ENCODE measurements around the gene INHBB.
"Not testable (repeated sequence)": the region's sequence is repeated elsewhere in the genome, so short reads cannot be mapped to it uniquely, and the experiment has no call there.

The INHBB gene

GRCh38 chr2:120383631-120384340 is 37.9 kb downstream of the INHBB start:
- no peak for DNase-seq

DNA sequence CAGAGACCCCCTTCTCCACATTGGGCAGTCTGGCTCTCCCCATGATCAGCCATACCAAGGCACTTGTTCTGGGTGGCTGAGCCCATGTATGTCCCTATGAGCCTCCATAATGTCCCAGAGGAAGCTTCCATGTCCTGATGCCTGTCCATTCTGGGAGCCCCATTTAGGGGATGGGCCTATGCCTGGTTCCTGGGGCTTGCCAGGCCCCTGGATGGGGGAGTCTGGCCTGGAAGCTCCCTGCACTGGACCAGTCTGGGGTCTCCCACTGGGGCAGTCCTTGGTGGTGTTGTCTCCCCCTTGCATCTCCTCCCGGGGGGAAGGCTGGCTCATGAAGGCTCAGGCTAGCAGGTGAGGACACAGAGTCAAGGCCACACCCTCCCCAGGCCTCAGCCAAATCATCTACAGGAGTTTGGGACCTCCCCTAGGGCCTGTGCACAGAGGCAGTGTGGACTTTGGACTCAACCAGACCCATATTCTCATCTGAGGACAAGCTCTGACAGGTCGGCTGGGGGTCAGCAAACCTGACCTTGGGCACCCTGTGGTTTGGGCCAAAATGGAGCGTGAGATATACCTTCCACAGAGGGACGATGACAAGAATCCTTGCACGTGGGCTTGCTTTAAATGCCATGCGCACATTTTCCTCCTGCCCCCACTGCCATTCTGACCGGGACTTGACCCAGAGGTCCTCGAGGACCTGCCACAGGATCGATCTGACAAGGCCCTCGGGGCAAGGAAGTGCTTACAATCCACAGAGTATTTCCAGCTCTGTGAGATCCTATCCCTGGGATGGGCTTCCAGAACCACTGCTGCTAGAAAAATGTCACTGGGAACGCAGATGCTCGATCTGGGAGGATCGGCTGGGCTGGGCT is 38.8 kb downstream of the INHBB start:
- no peak for DNase-seq

- no peak for DNase-seq
These were observed 39.6 kb downstream of the INHBB start for GRCh38 chr2:120385355-120386127.

GRCh38 chr2:120388222-120389035 is 42.5 kb downstream of the INHBB start:
- DNase-seq, result no peak

DNA sequence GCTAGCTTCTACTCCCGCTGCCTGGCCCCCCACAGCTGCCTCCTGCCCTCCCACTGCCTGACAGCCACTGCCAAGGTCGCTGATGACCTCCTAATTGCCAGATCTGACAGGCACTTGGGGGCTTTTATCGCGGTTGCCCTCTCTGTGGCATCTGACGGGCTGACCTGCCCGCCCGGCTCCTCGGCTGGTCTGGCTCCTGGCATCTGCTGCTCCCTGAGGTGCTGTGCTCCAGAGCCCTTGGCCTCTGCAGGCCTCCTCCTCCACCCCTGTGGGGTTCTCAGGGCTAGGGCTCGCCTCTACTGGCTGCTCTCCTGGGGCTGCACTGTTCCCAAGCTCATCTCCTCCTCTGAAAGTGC is 43.1 kb downstream of the INHBB start:
- DNase-seq, result no peak

- no peak for DNase-seq
These were observed 44.6 kb downstream of the INHBB start for GRCh38 chr2:120390381-120391055.

DNA sequence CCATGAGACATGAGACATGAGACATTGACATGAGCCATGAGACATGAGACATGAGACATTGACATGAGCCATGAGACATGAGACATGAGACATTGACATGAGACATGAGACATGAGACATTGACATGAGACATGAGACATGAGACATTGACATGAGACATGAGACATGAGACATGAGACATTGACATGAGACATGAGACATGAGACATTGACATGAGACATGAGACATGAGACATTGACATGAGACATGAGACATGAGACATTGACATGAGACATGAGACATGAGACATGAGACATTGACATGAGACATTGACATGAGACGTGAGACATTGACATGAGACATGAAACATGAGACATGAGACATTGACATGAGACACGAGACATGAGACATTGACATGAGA is 45.4 kb downstream of the INHBB start:
- not testable (repeated sequence) for DNase-seq

DNA sequence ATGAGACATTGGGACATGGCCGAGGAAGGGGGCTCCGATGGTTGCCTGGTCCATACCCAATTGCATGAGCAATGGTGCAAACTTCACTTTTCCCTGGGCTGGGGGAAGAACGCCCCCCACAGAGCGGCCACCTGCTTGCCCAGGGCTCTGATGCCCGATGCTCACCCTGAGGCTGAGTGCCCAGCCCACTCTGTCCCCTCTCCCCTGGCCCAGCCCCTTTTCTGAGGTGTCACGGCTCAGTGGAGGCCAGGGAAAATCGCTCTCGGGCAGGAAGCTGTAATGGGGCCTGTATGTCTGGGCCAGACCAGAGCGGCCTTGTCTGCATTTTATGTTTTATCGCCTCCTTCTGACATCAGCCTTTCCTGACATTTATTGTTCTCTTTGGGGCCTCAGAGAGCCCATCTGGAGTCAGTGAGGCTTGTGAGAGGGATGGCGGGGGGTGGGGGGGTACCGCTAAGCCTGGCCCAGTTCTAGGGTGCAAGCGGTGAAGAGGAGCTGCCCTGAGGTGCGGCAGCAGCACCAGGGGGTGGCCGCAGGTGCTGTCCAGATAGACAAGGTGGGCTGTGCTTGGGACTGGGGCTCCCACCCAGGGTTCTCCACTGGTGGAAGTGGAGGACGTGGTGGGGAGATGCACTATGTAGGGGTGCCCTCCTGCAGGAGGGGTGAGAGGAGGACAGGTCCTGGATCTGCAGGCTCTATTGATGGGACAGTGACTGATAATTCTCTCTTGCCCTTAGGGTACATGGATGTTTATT is 46.2 kb downstream of the INHBB start:
- no peak for DNase-seq

DNA sequence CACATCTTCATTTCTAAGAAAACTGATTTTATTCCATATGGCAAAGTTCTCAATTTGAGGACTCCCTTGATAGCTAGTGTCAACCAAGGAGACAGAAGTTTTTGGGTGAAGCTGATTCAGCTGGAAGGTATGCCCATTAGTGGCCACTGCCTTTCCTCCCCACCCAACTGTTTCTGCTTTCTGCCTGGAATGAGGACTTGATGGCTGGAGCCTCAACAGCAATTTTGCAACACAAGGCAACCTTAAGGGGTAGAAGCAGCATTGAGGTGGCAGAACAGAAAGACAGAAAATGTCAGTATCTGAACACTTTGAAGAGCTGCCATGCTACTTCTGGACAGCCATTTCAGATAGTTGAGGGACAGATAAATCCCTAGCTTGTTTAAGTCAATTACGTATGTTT is 47.0 kb downstream of the INHBB start:
- no peak for DNase-seq

DNA sequence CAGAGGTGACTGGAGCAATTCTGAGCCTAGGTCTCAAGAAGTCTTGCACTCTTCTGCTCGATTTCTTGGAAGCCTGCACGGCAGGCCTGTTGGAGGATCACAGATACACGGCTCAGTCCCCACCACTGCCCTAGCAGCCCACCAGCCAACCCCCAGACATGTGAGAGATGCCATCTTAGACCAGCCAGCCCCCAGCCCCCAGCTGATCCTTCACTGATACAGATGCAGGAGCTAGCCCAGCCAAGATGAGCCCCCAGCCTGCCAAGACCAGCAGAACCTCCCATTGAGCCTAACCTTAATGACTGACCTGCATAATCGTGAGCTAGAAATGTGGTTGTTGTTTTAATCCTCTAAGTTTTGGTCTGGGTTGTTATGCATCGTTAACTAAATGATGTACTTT is 47.5 kb downstream of the INHBB start:
- no peak for DNase-seq

DNA sequence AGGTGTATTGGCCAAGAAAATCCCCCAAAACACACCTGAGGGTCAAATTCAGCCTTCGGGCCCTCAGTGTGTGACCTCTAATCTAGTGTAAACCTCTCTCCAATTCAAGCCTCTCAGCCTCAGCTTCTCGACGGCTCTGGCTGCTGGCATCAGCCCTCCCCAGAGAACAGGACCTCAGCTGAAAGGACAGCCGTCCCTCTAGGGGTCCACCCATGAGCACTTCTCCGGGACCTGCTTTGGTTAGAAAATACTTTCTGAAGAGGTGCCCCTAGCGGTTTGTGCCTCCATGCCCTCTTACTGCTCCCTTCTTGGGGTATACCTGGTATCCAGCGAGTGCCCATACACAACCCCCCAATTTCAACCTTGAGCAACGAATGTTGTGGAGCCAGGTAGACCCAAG is 48.8 kb downstream of the INHBB start:
- no peak for DNase-seq

- no peak for DNase-seq
These were observed 49.5 kb downstream of the INHBB start for GRCh38 chr2:120395221-120396012.

DNA sequence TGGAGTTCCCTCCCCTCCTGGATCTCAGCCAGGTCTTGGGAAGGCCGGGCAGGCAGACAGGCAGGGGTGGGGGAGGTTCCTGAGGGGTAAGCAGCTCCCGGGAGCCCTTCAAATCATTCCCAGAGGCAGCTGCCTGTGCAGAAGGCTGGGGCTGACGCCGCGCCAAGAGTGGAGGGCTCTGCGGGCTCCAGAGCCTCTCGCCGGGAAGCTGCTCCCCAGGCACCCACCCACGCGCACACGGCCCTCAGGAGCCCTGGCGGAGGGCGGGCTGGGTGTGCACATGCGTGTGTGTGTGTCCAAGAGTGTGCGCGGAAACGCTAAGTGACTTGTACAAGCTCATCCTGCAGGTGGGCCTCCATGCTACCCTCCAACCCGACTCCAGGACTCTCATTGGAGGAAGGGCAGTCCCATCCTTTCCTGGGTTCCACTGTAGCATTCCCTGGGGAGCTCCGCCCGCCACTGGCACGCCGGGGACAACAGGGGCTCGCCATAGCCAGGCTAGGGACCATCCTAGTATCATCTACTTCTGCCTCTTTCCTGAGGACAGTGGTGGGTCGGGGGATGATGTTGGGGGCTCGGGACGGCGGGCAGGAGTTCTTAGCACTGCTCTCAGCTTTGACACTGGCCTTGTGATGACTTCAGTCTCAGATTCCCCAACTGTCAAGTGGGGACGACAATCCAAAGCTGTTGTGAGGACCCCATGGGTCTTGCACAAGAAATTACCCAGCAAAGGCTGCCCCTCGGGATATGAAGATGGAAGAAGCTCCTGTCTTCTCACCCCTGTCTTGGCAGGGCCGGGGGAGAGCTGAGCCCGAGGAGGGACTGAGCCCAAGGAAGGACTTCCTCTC is 50.3 kb downstream of the INHBB start:
- peak; percentile 31 for DNase-seq

- DNase-seq, result no peak
These were observed 51.2 kb downstream of the INHBB start for GRCh38 chr2:120396861-120397811.

DNA sequence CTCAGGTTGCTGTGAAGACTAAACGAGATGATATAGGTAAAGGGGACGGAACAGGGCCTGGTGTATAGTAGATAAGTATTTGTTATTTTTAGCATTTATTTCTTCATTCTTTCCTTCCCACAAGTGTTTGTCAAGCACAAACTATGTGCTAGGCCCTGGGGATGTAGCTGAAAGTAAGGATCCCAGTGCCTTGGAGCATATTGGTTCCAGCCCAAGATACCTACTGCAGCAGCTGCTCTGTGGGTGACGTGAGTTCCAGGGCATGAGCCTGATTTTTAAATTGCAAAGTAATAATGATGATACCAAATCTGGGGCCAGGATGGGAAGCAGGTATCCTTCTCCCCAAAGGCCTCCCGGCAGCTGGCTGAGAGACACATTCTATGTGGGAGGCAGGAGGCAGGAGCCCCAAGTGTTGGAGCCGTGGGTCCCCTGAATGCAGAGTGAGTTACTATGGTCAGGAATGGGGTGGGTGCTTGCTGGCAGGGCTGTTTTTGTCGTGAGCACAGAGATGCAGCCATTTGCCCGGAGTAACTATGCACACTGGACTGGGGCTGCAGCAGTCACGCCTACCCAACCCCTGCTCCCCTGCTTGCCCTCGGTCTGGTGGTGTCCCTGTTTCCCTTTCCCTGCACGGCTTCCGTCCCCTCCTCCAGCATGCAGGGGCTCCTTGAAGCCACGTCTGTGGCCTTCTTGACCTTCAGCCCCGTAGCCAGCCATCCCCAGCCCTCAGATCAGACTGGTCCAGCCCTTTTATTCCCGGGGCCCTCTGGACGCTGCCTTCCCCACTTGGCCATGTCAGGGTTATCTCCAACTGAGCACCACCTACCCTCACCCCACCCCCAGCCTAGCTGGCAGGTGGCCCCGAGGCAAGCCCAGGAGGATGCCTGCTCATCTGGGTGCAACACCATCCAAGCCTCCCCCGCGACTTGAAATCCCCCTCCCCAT is 52.4 kb downstream of the INHBB start:
- DNase-seq, result peak; percentile 31

GRCh38 chr2:120398996-120399888 is 53.3 kb downstream of the INHBB start:
- no peak for DNase-seq
